ENCODE data around the gene DPY19L1. TPM values are rescaled to one million over a fixed set of nuclear protein-coding genes. Genes with fewer than 3 reads are reported as not detected.

DPY19L1 gene
- total and polyA plus RNA-seq, 7 donors = 2.3 to 8.6 (median 3.6) TPM

DNA sequence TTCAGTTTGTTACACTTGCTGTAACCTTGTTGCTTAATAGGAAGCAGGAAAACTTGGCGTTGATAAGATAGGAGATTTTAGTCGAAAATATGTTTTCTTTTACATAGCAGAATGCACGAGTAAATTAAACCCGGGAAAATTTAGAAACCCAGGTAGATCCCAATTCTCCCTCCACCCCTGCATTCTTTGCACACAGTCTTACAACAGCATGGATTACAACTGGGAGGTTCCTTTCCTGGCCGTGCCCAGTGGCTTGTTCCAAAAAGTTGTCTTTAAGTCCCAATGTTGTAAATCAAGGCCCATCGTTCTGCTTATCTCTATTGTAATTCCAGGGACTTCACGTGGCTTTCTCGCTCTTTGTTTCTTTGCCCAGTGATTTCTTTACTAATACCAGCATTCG lies 1.1 kb upstream of the DPY19L1 start:
- TF ChIP-seq CTCF (IDR thresholded peaks at IDR 0.05) = no peak
- H3K36me3 ChIP-seq (ENCODE audit: insufficient read depth in 1 of 2, low read depth in 1 of 2) = no peaks in the 10 kb centered on the region
- WGBS, 3 donors = 35 to 44% (median 38%) methylated on average over 9 of the region's 9 CpGs
- peaks cover 17% of the 10 kb centered on the region for H3K4me1 ChIP-seq
- ATAC-seq (no peak), DNase-seq (no peak)
- H3K9me3 ChIP-seq = no peaks in the 10 kb centered on the region
- H3K27me3 ChIP-seq (ENCODE audit: insufficient read depth in 3 of 3, low read length in 2 of 3) = no peaks in the 10 kb centered on the region
- intact Hi-C loops (cut with DNase I) = loop anchor here in 1 of 2 donors (10.0 kb wide), 1 partner anchor 214 kb away; no protein-coding TSS in a partner anchor
- H3K4me3 ChIP-seq = peak overlapping the region; percentile 80
- H3K27ac ChIP-seq = peak overlapping the region; percentile 85

- Histone ChIP-seq H3K4me3 (peak overlapping the region; percentile 80), H3K9me3 (no peaks in the 10 kb centered on the region), H3K27ac (peak overlapping the region; percentile 85), H3K27me3 (ENCODE audit: insufficient read depth in 3 of 3, low read length in 2 of 3) (no peaks in the 10 kb centered on the region), H3K4me1 (peaks cover 17% of the 10 kb centered on the region), H3K36me3 (ENCODE audit: insufficient read depth in 1 of 2, low read depth in 1 of 2) (no peaks in the 10 kb centered on the region)
- peak; percentile 82 for TF ChIP-seq CTCF (IDR thresholded peaks at IDR 0.05)
- 0 to 1% (median 0%) methylated on average over 48 to 99 of the region's 100 CpGs for WGBS, 3 donors
- intact Hi-C loops (cut with DNase I) = loop anchor here in 1 of 2 donors (10.0 kb wide), 1 partner anchor 213 kb away; no protein-coding TSS in a partner anchor
- ATAC-seq = peak; percentile 93 to 95 (median 94)
- DNase-seq = peak; percentile 97
Observed at GRCh38 chr7:35037526-35038341, 449 bp upstream of the DPY19L1 start.

GRCh38 chr7:35036361-35037171 lies 719 bp downstream of the DPY19L1 start:
- no peaks in the 10 kb centered on the region for H3K36me3 ChIP-seq (ENCODE audit: insufficient read depth in 1 of 2, low read depth in 1 of 2)
- peak overlapping the region; percentile 73 for H3K27ac ChIP-seq
- 1 to 3% (median 1%) methylated on average over 42 to 61 of the region's 61 CpGs for WGBS, 3 donors
- intact Hi-C loops (cut with DNase I) = loop anchor here in 1 of 2 donors (10.0 kb wide), 1 partner anchor 212 kb away; no protein-coding TSS in a partner anchor
- ATAC-seq (peak in 3 of 4 donors; percentile 6 to 31 (median 30)), DNase-seq (peak; percentile 55 to 76)
- H3K4me1 ChIP-seq = peaks cover 17% of the 10 kb centered on the region
- no peaks in the 10 kb centered on the region for H3K27me3 ChIP-seq (ENCODE audit: insufficient read depth in 3 of 3, low read length in 2 of 3)
- no peak for TF ChIP-seq CTCF (IDR thresholded peaks at IDR 0.05)
- peak overlapping the region; percentile 80 for H3K4me3 ChIP-seq
- H3K9me3 ChIP-seq = no peaks in the 10 kb centered on the region

- ATAC-seq (no peak), DNase-seq (no peak)
- no peak for TF ChIP-seq CTCF (IDR thresholded peaks at IDR 0.05)
- no peaks in the 10 kb centered on the region for H3K9me3 ChIP-seq
- no peak overlapping the region for H3K27ac ChIP-seq
- no peaks in the 10 kb centered on the region for H3K36me3 ChIP-seq (ENCODE audit: insufficient read depth in 1 of 2, low read depth in 1 of 2)
- H3K4me3 ChIP-seq = peak overlapping the region; percentile 80
- H3K4me1 ChIP-seq = peaks cover 17% of the 10 kb centered on the region
- intact Hi-C loops (cut with DNase I) = loop anchor here in 1 of 2 donors (10.0 kb wide), 1 partner anchor 211 kb away; no protein-coding TSS in a partner anchor
- WGBS, 3 donors = 86 to 90% (median 89%) methylated on average over 5 of the region's 5 CpGs
- no peaks in the 10 kb centered on the region for H3K27me3 ChIP-seq (ENCODE audit: insufficient read depth in 3 of 3, low read length in 2 of 3)
Observed at GRCh38 chr7:35035511-35035961, 1.7 kb downstream of the DPY19L1 start.
